ENCODE results near the gene C19orf33.
"Not testable (repeated sequence)": the region's sequence is repeated elsewhere in the genome, so short reads cannot be mapped to it uniquely, and the experiment has no call there.

The C19orf33 gene

GRCh38 chr19:38309615-38310278, 5.7 kb downstream of the C19orf33 start:
- DNase-seq = no peak

- DNase-seq = no peak
Measured at GRCh38 chr19:38310279-38310670, 6.2 kb downstream of the C19orf33 start.

- DNase-seq = no peak
Measured at GRCh38 chr19:38310986-38311385, 6.9 kb downstream of the C19orf33 start.

GRCh38 chr19:38315657-38316476, 11.8 kb downstream of the C19orf33 start, which contains the start of gene YIF1B:
Gene YIF1B, minus strand, starts transcription at chr19:38315947. Its CDS starts 30 bp downstream, at chr19:38315917.
- DNase-seq = peak; percentile 99

GRCh38 chr19:38316477-38317067, 12.5 kb downstream of the C19orf33 start:
- no peak for DNase-seq

GRCh38 chr19:38317104-38317612, 13.1 kb downstream of the C19orf33 start:
- peak; percentile 96 for DNase-seq

GRCh38 chr19:38318660-38319059, 14.6 kb downstream of the C19orf33 start:
- DNase-seq = peak; percentile 47

GRCh38 chr19:38319421-38320258, 15.6 kb downstream of the C19orf33 start, which contains the start of gene KCNK6:
Gene KCNK6, plus strand, starts transcription at chr19:38319845. Its CDS starts 106 bp downstream, at chr19:38319951.
- peak; percentile 58 for DNase-seq

GRCh38 chr19:38320969-38321339, 16.9 kb downstream of the C19orf33 start:
- no peak for DNase-seq

- no peak for DNase-seq
Measured at GRCh38 chr19:38321646-38322196, 17.7 kb downstream of the C19orf33 start.

GRCh38 chr19:38323291-38323690, 19.2 kb downstream of the C19orf33 start:
- no peak for DNase-seq

GRCh38 chr19:38324431-38324830, 20.4 kb downstream of the C19orf33 start:
- DNase-seq = no peak

GRCh38 chr19:38326591-38326990, 22.5 kb downstream of the C19orf33 start:
- no peak for DNase-seq

- DNase-seq = no peak
Measured at GRCh38 chr19:38329651-38330050, 25.6 kb downstream of the C19orf33 start.

- DNase-seq = no peak
Measured at GRCh38 chr19:38331728-38332127, 27.7 kb downstream of the C19orf33 start.

GRCh38 chr19:38333245-38333644, 29.2 kb downstream of the C19orf33 start:
- no peak for DNase-seq

GRCh38 chr19:38335949-38336637, 32.0 kb downstream of the C19orf33 start:
- DNase-seq = peak; percentile 99

- DNase-seq = peak; percentile 99
Measured at GRCh38 chr19:38336638-38337359, 32.7 kb downstream of the C19orf33 start.

- DNase-seq = no peak
Measured at GRCh38 chr19:38337360-38337653, 33.3 kb downstream of the C19orf33 start.

- not testable (repeated sequence) for DNase-seq
Measured at GRCh38 chr19:38339011-38339410, 35.0 kb downstream of the C19orf33 start.

- no peak for DNase-seq
Measured at GRCh38 chr19:38340927-38341326, 36.9 kb downstream of the C19orf33 start.
